GM12878 (cell line): ENCODE results near the gene ANKRD37. TPM values are rescaled to one million over a fixed set of nuclear protein-coding genes. Genes with fewer than 3 reads are reported as not detected.
A peak's percentile ranks its signal among the peaks of the same experiment; 100 is the strongest.

Source experiments
- CBFB ChIP-seq: IDR thresholded peaks from 2 replicates; pipeline ENCODE4 v1.6.1; 2016; ENCODE audit warnings: antibody characterized with exemption, low read depth
- CEBPB ChIP-seq, 2 experiments: fragments of 150-350 bp in 1 of 2; IDR thresholded peaks; 2 replicates each; pipeline ENCODE4 v1.6.1; 2012 to 2014; ENCODE audit warnings: low read depth in 2 of 2, low read length in 2 of 2, borderline replicate concordance in 1 of 2, inconsistent platforms in 1 of 2
- CEBPZ ChIP-seq: fragments of 150-350 bp; IDR thresholded peaks from 2 replicates; pipeline ENCODE4 v1.6.1; 2016; ENCODE audit warnings: low read depth, low read length
- E4F1 ChIP-seq: fragments of 450-650 bp; IDR thresholded peaks from 2 replicates; pipeline ENCODE4 v1.6.1; 2018; ENCODE audit warnings: borderline replicate concordance, mild to moderate bottlenecking; ENCODE audit not compliant: partially characterized antibody
- ESRRA ChIP-seq: IDR thresholded peaks from 2 replicates; pipeline ENCODE4 v1.6.1; 2012; ENCODE audit warnings: mild to moderate bottlenecking, low read length, improper control_type of control experiment
- EZH2 ChIP-seq: IDR thresholded peaks from 2 replicates; pipeline ENCODE4 v1.6.1; 2012; ENCODE audit warnings: low read depth, mild to moderate bottlenecking, control low read depth, inconsistent platforms, low read length, borderline replicate concordance; ENCODE audit not compliant: control insufficient read depth
- FOXK2 ChIP-seq: fragments of 450-650 bp; IDR thresholded peaks from 2 replicates; pipeline ENCODE4 v1.6.1; 2017; ENCODE audit warnings: mild to moderate bottlenecking, moderate library complexity
- HCFC1 ChIP-seq: fragments of 150-350 bp; IDR thresholded peaks from 2 replicates; pipeline ENCODE4 v1.6.1; 2014; ENCODE audit warnings: low read length
- IRF3 ChIP-seq: fragments of 450-650 bp; IDR thresholded peaks from 2 replicates; pipeline ENCODE4 v1.6.1; 2014; ENCODE audit warnings: mild to moderate bottlenecking
- MEF2A ChIP-seq: IDR thresholded peaks from 2 replicates; pipeline ENCODE4 v1.6.1; 2011; ENCODE audit warnings: low read depth, mild to moderate bottlenecking, low read length, moderate library complexity; ENCODE audit not compliant: insufficient read depth
- MEF2B ChIP-seq: fragments of 450-650 bp; IDR thresholded peaks from 2 replicates; pipeline ENCODE4 v1.6.1; 2018; ENCODE audit warnings: mild to moderate bottlenecking, moderate library complexity; ENCODE audit not compliant: partially characterized antibody, poor library complexity, severe bottlenecking
- NR2F1 ChIP-seq: fragments of 450-650 bp; conservative IDR thresholded peaks from 2 replicates; pipeline ENCODE4 v1.6.1; 2017; ENCODE audit warnings: mild to moderate bottlenecking
- NRF1 ChIP-seq: conservative IDR thresholded peaks from 2 replicates; pipeline ENCODE4 v1.6.1; 2011; ENCODE audit warnings: mild to moderate bottlenecking, low read depth, low read length, improper control_type of control experiment
- POLR2AphosphoS2 ChIP-seq: IDR thresholded peaks from 2 replicates; pipeline ENCODE4 v1.6.1; 2011; ENCODE audit warnings: low read depth, mild to moderate bottlenecking, low read length, improper control_type of control experiment, moderate library complexity
- RB1 ChIP-seq: fragments of 450-650 bp; formaldehyde crosslinking; IDR thresholded peaks from 2 replicates; pipeline ENCODE4 v1.6.1; 2017; ENCODE audit warnings: mild to moderate bottlenecking, borderline replicate concordance
- RCOR1 ChIP-seq: conservative IDR thresholded peaks from 2 replicates; pipeline ENCODE4 v1.6.1; 2012; ENCODE audit warnings: low read depth, low read length, improper control_type of control experiment
- SUPT20H ChIP-seq: IDR thresholded peaks from 2 replicates; pipeline ENCODE4 v1.6.1; 2011; ENCODE audit warnings: low read depth, mild to moderate bottlenecking, low read length, moderate library complexity, borderline replicate concordance; ENCODE audit not compliant: control insufficient read depth
- TCF12 ChIP-seq: IDR thresholded peaks from 2 replicates; pipeline ENCODE4 v1.6.1; 2011; ENCODE audit warnings: low read depth, mild to moderate bottlenecking, low read length
- ZNF687 ChIP-seq: fragments of 450-650 bp; IDR thresholded peaks from 2 replicates; pipeline ENCODE4 v1.6.1; 2017; ENCODE audit warnings: mild to moderate bottlenecking, moderate library complexity
- polyA plus RNA-seq, 11 experiments: library from polyadenylated mRNA; depleted of rRNA in 4 of 11; unstranded in 6 of 11; stranded (reverse) in 5 of 11; fragments of >200 nt; fragmentation: Nextera tagmentation in 4 of 11; fragmentation: Illumina TruSeq in 1 of 11; extraction: Ambion mirVana in 4 of 11; extraction: Trizol in 1 of 11; gene quantifications; 1 replicate in 1 of 11; 2 replicates in 10 of 11; pipeline versions ENCODE4 v1.2.1 to v1.2.3, GENCODE V29; 2011 to 2016; ENCODE audit warnings: inconsistent platforms in 2 of 11, missing spikeins in 2 of 11, low read depth in 1 of 11
- total RNA-seq, 4 experiments: library from RNA; depleted of rRNA in 3 of 4; stranded (reverse); fragments of >200 nt in 3 of 4; fragmentation: Illumina TruSeq in 1 of 4; extraction: Trizol in 1 of 4; gene quantifications; 2 replicates each; pipeline versions ENCODE4 v1.2.1 to v1.2.3, GENCODE V29; 2013 to 2021

ANKRD37 gene
- total and polyA plus RNA-seq, 10 of the 15 experiments (the other 5 are each of a cell fraction or from before 2014, with no cell fraction given) = 10.6 to 67.9 (median 24.2) TPM

GRCh38 chr4:185425647-185426352 lies 29.2 kb downstream of the ANKRD37 start, which contains the start of gene UFSP2 (continued):
- TF ChIP-seq ZNF687 (0 out of 2 replicates have a peak, but pooled peaks have one; percentile 29), E4F1 (no peak), EZH2 (no peak), HCFC1 (peak; percentile 89), MEF2A (no peak), MEF2B (peak; percentile 55), NRF1 (peak; percentile 40), NR2F1 (0 out of 2 replicates have a peak, but pooled peaks have one; percentile 31), CBFB (no peak), CEBPZ (no peak), RB1 (peak; percentile 85; the same call in 1 of the 2 replicates), RCOR1 (no peak), CEBPB (IDR thresholded peaks at IDR 0.05; ENCODE audit: borderline replicate concordance in 1 of 2, low read depth in 2 of 2, low read length in 2 of 2) (no peak), FOXK2 (peak; percentile 99), POLR2AphosphoS2 (no peak), SUPT20H (no peak), TCF12 (peak; percentile 83), ESRRA (no peak), IRF3 (peak; percentile 57)
